NB4 (cell line): ENCODE results near the gene PRDM1.

Experiments
- DNase-seq: peaks from one replicate; pipeline ENCODE4 v3.0.0; 2010; ENCODE audit warnings: low read depth
- H3K4me3 ChIP-seq: one replicate; pipeline ENCODE4 v1.5.1; 2011; ENCODE audit warnings: mild to moderate bottlenecking, low read depth, low read length, moderate library complexity
- CTCF ChIP-seq: IDR thresholded peaks from one replicate; pipeline ENCODE4 v1.5.1; 2012; ENCODE audit warnings: low read depth, low read length
- MAX ChIP-seq: IDR thresholded peaks from 2 replicates; pipeline ENCODE4 v1.6.1; 2011; ENCODE audit warnings: low read depth, low read length
- MYC ChIP-seq: IDR thresholded peaks from 2 replicates; pipeline ENCODE4 v1.6.1; 2011; ENCODE audit warnings: low read depth, low read length
- POLR2A ChIP-seq: IDR thresholded peaks from 2 replicates; pipeline ENCODE4 v1.6.1; 2011; ENCODE audit warnings: mild to moderate bottlenecking; ENCODE audit not compliant: insufficient read length; ENCODE audit errors: extremely low read depth

PRDM1 gene

DNA sequence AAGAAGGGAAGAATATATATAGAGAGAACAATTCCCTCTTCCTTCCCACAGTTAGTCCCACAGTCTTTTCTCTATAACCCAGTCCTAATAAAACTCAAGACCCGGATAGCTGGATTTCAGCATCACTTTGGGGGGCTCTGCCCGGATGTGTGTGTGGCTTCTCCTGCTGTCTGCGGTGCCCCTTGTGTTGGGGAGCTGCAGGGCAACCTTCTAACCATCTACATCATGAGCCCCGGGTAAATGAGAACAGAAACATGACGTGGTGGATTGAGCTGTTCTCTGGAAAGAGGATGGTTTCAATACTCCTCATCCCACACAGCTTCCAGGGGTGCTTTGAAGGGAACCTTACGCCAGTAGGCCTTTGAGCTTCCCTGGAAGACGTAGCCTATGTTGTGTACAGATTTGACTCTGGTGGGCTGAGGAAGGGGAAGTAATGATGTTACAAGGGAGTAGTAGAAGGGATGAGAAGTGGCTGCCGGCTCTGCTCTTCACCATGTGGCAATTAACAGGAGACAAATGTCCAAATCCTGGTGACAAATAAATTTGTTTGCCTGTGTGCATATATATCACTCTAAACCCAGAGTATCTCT is 13.5 kb upstream of the PRDM1 start:
- TF ChIP-seq POLR2A (no peak), MYC (no peak), MAX (no peak), CTCF (no peak)
- no peak for DNase-seq
- no peak overlapping the region for H3K4me3 ChIP-seq

DNA sequence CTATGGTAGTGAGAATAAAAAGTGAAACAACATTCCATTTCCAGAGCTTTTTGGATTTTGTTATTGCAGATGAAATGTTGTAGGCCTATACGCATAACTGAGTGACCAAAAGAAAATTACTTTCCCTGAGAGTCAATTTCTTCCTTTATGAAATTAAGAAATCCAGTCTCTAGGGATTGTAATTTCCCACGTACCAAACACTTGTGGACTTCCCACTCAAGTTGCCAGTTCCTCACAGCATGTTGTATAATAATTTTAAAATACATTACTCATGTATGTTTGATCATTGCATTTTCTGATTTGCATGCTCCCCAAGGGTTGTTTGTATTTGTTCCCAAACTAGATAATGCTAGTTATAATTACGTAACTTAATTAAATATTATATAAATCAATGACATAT is 12.0 kb upstream of the PRDM1 start:
- TF ChIP-seq CTCF (no peak), MAX (no peak), POLR2A (no peak), MYC (no peak)

DNA sequence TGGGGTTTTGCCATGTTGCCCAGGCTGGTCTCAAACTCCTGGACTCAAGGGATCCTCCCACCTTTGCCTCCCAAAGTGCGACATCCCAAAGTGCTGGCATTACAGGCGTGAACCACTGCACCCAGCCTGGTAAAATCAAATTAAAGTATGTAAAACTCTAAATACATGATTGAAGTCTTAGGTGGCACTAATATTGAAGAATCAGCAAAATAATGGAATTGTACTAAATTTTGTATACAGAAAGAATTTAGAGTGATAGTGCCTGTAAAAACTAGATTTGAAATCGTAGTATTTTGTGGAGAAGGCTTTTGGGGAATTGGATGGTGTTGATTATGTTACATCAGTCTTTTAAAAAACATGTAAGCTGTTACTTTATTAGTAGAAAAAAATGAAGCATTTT is 10.0 kb upstream of the PRDM1 start:
- TF ChIP-seq POLR2A (no peak), MAX (no peak), MYC (no peak), CTCF (no peak)
- no peak overlapping the region for H3K4me3 ChIP-seq
- DNase-seq = no peak

More for the DNA sequence above, 12.0 kb upstream of the PRDM1 start:
- H3K4me3 ChIP-seq = no peak overlapping the region
- DNase-seq = no peak

DNA sequence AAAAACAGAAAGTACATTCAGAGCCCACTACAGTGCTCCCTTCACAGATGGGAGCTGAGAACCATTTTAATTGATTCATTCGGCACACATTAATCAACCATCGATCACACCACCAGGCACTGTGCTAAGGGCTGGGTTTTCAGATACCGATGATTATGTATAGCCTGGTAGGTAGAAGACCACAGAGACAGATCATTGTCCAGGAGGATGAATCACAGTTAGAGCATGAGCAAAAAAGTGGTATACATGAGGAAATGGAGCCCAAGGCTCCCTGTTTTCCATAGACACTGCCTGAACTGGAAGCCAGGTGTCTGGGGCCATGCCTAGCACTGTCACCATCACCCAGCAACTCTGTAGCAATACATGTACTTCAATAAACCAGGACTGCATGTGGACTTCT is 9.0 kb upstream of the PRDM1 start:
- no peak for DNase-seq
- no peak overlapping the region for H3K4me3 ChIP-seq
- TF ChIP-seq MAX (no peak), MYC (no peak), POLR2A (no peak)

DNA sequence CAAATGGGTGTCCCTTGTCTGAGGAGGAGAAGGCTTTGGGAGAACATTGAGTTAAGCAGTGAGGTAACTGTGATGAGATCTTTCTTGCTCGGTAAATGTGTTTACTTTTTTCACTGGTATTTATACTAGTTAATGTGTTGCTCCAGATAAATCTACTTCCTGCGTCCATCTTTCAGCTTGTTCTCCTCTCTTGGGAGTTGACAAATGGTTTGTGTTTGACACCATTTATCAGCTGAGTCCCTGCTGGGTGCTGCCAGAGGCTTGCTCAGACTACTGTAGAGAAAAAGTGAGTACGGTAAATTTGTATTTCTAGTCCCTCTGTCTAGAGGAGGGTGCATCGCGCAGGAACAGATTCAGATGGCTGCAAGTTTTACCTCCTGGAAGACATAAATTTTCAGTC is 8.3 kb upstream of the PRDM1 start:
- no peak for TF ChIP-seq POLR2A
- no peak for TF ChIP-seq MYC
- no peak for TF ChIP-seq CTCF
- no peak for TF ChIP-seq MAX
- DNase-seq = no peak
- no peak overlapping the region for H3K4me3 ChIP-seq

DNA sequence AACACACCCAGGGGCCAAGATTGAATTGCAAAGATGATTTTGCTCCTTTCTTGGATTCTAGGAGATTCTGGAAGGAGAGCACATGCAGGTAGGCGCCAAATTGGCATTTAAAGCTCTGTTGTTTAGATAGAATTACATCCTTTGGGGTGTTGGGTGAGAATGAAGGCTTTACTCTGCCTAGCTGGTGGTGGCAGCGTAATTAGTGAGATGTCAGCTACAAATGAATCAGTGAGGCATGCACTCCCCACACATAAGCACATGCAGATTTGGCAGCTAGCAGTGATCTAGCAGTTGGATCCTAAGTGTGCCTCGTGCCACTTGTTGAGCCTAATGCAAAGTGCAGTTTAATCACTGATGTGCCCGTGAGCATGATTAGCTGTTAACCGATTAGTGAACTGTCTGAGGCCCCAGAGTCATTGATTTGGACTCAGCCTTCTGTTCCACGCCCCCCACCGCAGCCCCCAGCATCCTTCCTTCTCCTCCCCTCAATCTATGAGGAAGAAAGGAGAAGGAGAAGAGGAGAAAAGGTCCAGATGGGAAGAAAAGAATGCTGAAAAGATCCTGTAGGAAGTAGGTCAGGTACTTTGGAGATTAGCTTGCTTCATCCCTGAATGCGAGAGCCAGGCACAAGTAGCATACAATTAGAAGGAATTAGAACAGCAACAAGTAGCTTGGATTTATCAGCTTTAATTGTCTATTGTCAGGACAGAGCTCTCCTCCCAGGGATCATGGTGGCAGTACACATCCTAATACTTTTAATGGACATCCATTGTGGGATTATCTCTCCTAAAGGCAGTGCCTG is 6.0 kb upstream of the PRDM1 start:
- DNase-seq = no peak
- H3K4me3 ChIP-seq = no peak overlapping the region
- no peak for TF ChIP-seq MAX
- no peak for TF ChIP-seq CTCF
- no peak for TF ChIP-seq MYC
- no peak for TF ChIP-seq POLR2A
